Measurements from ENCODE around the gene CD82. TPM values are rescaled to one million over a fixed set of nuclear protein-coding genes. Genes with fewer than 3 reads are reported as not detected.

CD82 gene
- total RNA-seq, 1 donor from 2014 or later = 228 TPM

- intact Hi-C loops (cut with micrococcal nuclease) = no loop called here
Observed at GRCh38 chr11:44654596-44654995, 89.1 kb downstream of the CD82 start.

- intact Hi-C loops (cut with micrococcal nuclease) = no loop called here
Observed at GRCh38 chr11:44657836-44658505, 92.5 kb downstream of the CD82 start.

GRCh38 chr11:44658506-44658850, 93.0 kb downstream of the CD82 start:
- intact Hi-C loops (cut with micrococcal nuclease) = no loop called here

GRCh38 chr11:44659641-44660040, 94.2 kb downstream of the CD82 start:
- intact Hi-C loops (cut with micrococcal nuclease) = loop anchor here (2.0 kb wide), 1 partner anchor 21 kb away; no protein-coding TSS in a partner anchor

GRCh38 chr11:44660535-44660934, 95.1 kb downstream of the CD82 start:
- intact Hi-C loops (cut with micrococcal nuclease) = loop anchor here (2.0 kb wide), 1 partner anchor 20 kb away; no protein-coding TSS in a partner anchor

- intact Hi-C loops (cut with micrococcal nuclease) = loop anchor here (2.0 kb wide), 1 partner anchor 19 kb away; no protein-coding TSS in a partner anchor
Observed at GRCh38 chr11:44661311-44661717, 95.9 kb downstream of the CD82 start.

Other genes starting within 250 kb of the CD82 start
- gene TSPAN18, start 161.3 kb downstream of the CD82 start, total RNA-seq = 24.6 and 25.4 TPM in 2 replicates